Sigmoid colon (tissue), 3 donors: ENCODE data around the gene GPHB5.

Experiments
- CTCF ChIP-seq, 4 experiments: fragments of 450-650 bp in 3 of 4; fragments of 200-600 bp in 1 of 4; IDR thresholded peaks; one replicate each; pipeline ENCODE4 v1.5.1; 2016 to 2019; ENCODE audit warnings: antibody characterized with exemption in 4 of 4, mild to moderate bottlenecking in 3 of 4, moderate library complexity in 2 of 4
- POLR2A ChIP-seq, 2 donors: fragments of 450-650 bp; IDR thresholded peaks; one replicate each; pipeline ENCODE4 v1.6.1; 2016; ENCODE audit warnings: antibody characterized with exemption in 2 of 2, mild to moderate bottlenecking in 2 of 2, moderate library complexity in 2 of 2

DNA sequence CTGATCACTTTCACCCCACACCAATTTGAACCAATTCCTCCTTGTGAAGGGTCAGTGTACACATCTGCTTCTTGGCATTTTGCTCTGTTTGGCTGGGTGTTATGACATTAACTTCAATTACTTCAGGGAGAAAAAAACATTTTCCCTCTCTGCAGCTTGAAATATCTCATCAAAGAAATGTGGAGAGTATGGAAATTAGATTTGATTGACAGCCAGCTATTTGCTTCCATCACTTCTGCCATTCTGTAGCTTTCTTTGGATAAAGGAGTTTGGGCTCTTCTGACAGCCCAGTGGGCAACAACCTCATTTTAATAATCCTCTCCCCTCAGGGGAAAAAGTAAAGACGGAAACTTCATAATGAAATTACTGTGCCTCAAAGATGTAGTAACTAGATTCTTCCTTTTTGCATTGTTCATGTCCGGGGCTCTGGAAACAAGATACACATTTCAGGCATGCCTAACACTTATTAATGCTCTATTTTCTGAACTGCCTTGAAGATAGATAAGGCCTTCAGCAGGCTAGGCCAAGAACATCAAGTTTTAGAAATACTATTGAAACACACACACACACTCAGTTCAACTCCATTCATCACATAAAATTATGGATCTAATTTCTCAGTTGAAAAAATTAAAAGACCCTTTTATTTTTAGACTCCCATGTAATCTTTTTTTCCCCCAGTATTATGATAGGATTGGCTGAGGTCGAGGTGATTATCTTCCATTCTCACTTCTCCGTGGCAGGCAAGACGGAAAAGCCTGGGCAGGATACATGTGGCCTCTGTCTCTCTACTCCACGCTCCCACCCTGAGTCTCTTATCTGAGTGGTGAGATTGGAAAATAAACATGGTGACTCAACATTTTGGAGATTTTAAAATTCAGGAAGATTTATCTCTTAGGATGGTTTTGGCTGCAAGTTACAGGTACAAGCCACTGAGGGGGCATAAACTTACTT is 10.3 kb upstream of the GPHB5 start:
- TF ChIP-seq CTCF (IDR thresholded peaks at IDR 0.05), result no peak
- no peak for TF ChIP-seq POLR2A (IDR thresholded peaks at IDR 0.05)
